Liver (tissue), 3 donors: ENCODE results near the gene DNAH17.

ENCODE experiments used
- RXRA ChIP-seq, 2 donors: IDR thresholded peaks; 2 replicates each; pipeline ENCODE4 v1.6.1; 2017 to 2018; ENCODE audit warnings: antibody characterized with exemption in 2 of 2, mild to moderate bottlenecking in 1 of 2
- TF ChIP-seq, protein P1 (sequence below): fragments of 150-350 bp; IDR thresholded peaks from 2 replicates; pipeline ENCODE4 v1.5.1; 2017; ENCODE audit warnings: improper control_type of control experiment, low read depth, low read length; ENCODE audit not compliant: missing input control
- TF ChIP-seq, protein P2 (sequence below): IDR thresholded peaks from 2 replicates; pipeline ENCODE4 v1.6.1; 2016; ENCODE audit warnings: antibody characterized with exemption
- donor health status: healthy.
- donor health status: healthy.

DNA sequence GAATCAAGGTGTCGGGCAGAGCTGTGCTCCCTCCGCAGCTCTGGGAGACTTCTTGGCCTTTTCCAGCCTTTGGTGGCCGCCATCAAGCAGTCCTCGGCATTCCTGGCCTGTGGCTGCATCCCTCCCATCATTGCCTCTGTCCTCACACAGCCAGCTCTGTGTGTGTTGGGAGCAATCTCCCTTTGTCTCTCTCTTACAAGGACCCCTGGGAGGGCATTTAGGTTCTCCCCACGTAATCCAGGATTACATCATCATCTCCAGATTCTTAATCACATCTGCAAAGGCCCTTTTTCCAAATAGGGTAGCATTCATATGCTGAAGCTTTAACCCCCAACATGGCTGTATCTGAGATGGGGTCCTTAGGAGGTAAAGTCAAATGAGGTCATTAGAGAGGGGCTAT, 4.1 kb upstream of the DNAH17 start:
- TF ChIP-seq, protein P1, sequence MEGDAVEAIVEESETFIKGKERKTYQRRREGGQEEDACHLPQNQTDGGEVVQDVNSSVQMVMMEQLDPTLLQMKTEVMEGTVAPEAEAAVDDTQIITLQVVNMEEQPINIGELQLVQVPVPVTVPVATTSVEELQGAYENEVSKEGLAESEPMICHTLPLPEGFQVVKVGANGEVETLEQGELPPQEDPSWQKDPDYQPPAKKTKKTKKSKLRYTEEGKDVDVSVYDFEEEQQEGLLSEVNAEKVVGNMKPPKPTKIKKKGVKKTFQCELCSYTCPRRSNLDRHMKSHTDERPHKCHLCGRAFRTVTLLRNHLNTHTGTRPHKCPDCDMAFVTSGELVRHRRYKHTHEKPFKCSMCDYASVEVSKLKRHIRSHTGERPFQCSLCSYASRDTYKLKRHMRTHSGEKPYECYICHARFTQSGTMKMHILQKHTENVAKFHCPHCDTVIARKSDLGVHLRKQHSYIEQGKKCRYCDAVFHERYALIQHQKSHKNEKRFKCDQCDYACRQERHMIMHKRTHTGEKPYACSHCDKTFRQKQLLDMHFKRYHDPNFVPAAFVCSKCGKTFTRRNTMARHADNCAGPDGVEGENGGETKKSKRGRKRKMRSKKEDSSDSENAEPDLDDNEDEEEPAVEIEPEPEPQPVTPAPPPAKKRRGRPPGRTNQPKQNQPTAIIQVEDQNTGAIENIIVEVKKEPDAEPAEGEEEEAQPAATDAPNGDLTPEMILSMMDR, result no peak
- TF ChIP-seq RXRA (IDR thresholded peaks at IDR 0.05), result no peak
- TF ChIP-seq, protein P2, sequence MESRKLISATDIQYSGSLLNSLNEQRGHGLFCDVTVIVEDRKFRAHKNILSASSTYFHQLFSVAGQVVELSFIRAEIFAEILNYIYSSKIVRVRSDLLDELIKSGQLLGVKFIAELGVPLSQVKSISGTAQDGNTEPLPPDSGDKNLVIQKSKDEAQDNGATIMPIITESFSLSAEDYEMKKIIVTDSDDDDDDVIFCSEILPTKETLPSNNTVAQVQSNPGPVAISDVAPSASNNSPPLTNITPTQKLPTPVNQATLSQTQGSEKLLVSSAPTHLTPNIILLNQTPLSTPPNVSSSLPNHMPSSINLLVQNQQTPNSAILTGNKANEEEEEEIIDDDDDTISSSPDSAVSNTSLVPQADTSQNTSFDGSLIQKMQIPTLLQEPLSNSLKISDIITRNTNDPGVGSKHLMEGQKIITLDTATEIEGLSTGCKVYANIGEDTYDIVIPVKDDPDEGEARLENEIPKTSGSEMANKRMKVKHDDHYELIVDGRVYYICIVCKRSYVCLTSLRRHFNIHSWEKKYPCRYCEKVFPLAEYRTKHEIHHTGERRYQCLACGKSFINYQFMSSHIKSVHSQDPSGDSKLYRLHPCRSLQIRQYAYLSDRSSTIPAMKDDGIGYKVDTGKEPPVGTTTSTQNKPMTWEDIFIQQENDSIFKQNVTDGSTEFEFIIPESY, result no peak
